Testis (tissue), 2 donors: ENCODE measurements around the gene POLE.

Experiments used
- POLR2A ChIP-seq: fragments of 450-650 bp; IDR thresholded peaks from one replicate; pipeline ENCODE4 v1.6.1; 2017; ENCODE audit warnings: antibody characterized with exemption, mild to moderate bottlenecking, moderate library complexity
- TF ChIP-seq, protein P1 (sequence below), 3 experiments: fragments of 450-650 bp in 2 of 3; fragments of 200-600 bp in 1 of 3; sonication (generic) in 1 of 3; IDR thresholded peaks; one replicate each; pipeline ENCODE4 v1.5.1; 2016 to 2019; ENCODE audit warnings: antibody characterized with exemption in 3 of 3, mild to moderate bottlenecking in 2 of 3, moderate library complexity in 1 of 3

DNA sequence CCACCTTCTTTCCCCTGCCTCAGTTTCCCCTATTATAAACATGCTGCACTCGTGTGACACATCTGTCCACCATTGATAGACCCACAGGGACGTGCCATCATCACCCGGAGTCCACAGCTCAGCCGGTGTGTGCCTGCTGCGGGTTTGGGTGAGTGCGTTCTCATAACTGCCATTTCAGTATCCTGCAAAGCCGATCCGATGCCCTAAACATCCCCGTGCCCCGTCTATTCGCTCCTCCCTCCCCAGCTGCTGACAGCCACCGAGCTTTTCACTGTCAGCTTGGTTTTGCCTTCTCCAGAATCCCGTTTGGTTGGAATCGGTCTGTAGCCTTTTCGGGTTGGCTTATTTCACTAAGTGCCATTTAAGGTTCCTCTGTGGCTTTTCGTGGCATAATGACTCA lies 80.7 kb downstream of the POLE start:
- TF ChIP-seq, protein P1, sequence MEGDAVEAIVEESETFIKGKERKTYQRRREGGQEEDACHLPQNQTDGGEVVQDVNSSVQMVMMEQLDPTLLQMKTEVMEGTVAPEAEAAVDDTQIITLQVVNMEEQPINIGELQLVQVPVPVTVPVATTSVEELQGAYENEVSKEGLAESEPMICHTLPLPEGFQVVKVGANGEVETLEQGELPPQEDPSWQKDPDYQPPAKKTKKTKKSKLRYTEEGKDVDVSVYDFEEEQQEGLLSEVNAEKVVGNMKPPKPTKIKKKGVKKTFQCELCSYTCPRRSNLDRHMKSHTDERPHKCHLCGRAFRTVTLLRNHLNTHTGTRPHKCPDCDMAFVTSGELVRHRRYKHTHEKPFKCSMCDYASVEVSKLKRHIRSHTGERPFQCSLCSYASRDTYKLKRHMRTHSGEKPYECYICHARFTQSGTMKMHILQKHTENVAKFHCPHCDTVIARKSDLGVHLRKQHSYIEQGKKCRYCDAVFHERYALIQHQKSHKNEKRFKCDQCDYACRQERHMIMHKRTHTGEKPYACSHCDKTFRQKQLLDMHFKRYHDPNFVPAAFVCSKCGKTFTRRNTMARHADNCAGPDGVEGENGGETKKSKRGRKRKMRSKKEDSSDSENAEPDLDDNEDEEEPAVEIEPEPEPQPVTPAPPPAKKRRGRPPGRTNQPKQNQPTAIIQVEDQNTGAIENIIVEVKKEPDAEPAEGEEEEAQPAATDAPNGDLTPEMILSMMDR (IDR thresholded peaks at IDR 0.05), result no peak
- no peak for TF ChIP-seq POLR2A
